Neural cell (in vitro differentiated cells): ENCODE measurements around the gene SDF2. TPM values are rescaled to one million over a fixed set of nuclear protein-coding genes. Genes with fewer than 3 reads are reported as not detected.
"Not testable (repeated sequence)": the region's sequence is repeated elsewhere in the genome, so short reads cannot be mapped to it uniquely, and the experiment has no call there.

Source experiments
- H2AFZ ChIP-seq: fragments of 200-600, 300-800 bp; sonication (generic), shearing (Covaris generic); 2 replicates; pipeline ENCODE4 v1.6.0; 2014; ENCODE audit warnings: low read depth, mild to moderate bottlenecking, antibody characterized with exemption, low read length, moderate library complexity
- H3F3A ChIP-seq: fragments of 200-600 bp; shearing (Covaris generic); 2 replicates; pipeline ENCODE4 v1.6.1; 2016; ENCODE audit warnings: mild to moderate bottlenecking, moderate library complexity, mixed read lengths, antibody characterized with exemption, low read length; ENCODE audit not compliant: insufficient read depth, poor library complexity, severe bottlenecking
- H3K27ac ChIP-seq: fragments of 200-600, 300-800 bp; sonication (generic), shearing (Covaris generic); 2 replicates; pipeline ENCODE4 v1.5.1; 2014; ENCODE audit warnings: mild to moderate bottlenecking, low read length, moderate library complexity
- H3K27me3 ChIP-seq: fragments of 300-800, 200-600 bp; sonication (generic), shearing (Covaris generic); 2 replicates; pipeline ENCODE4 v1.6.0; 2014; ENCODE audit warnings: mild to moderate bottlenecking, low read depth, low read length, moderate library complexity; ENCODE audit not compliant: insufficient read depth
- H3K36me3 ChIP-seq: fragments of 300-800, 200-600 bp; sonication (generic), shearing (Covaris generic); 2 replicates; pipeline ENCODE4 v1.5.1; 2014; ENCODE audit warnings: mild to moderate bottlenecking, antibody characterized with exemption, low read length, moderate library complexity; ENCODE audit not compliant: insufficient read depth
- H3K4me2 ChIP-seq: fragments of 300-800, 200-600 bp; sonication (generic), shearing (Covaris generic); 2 replicates; pipeline ENCODE4 v1.6.0; 2014; ENCODE audit warnings: mild to moderate bottlenecking, low read length
- H3K4me3 ChIP-seq: fragments of 300-800, 200-600 bp; sonication (generic), shearing (Covaris generic); 2 replicates; pipeline ENCODE4 v1.5.1; 2014; ENCODE audit warnings: mild to moderate bottlenecking, low read length, moderate library complexity
- H3K79me2 ChIP-seq: fragments of 200-600 bp; shearing (Covaris generic); replicated peaks from 2 replicates; pipeline ENCODE4 v1.6.0; 2014; ENCODE audit warnings: mild to moderate bottlenecking, low read length, moderate library complexity; ENCODE audit not compliant: insufficient read depth
- H3K9ac ChIP-seq: fragments of 300-800, 200-600 bp; sonication (generic), shearing (Covaris generic); 2 replicates; pipeline ENCODE4 v1.6.1; 2016; ENCODE audit warnings: mild to moderate bottlenecking, low read length, mixed read lengths
- H3K9me2 ChIP-seq: fragments of 200-600 bp; shearing (Covaris generic); 2 replicates; pipeline ENCODE4 v1.6.1; 2016; ENCODE audit warnings: mild to moderate bottlenecking, low read length, mixed read lengths; ENCODE audit not compliant: insufficient read depth
- H3K9me3 ChIP-seq: fragments of 200-600, 300-800 bp; sonication (generic), shearing (Covaris generic); 2 replicates; pipeline ENCODE4 v1.6.1; 2016; ENCODE audit warnings: mild to moderate bottlenecking, mixed run types, low read length, moderate library complexity, mixed read lengths
- H4K20me1 ChIP-seq: fragments of 200-600 bp; shearing (Covaris generic); 2 replicates; pipeline ENCODE4 v1.6.1; 2016; ENCODE audit warnings: mild to moderate bottlenecking, mixed run types; ENCODE audit not compliant: insufficient read depth
- CTCF ChIP-seq: fragments of 450-650 bp; IDR thresholded peaks from 2 replicates; pipeline ENCODE4 v1.5.1; 2014; ENCODE audit warnings: antibody characterized with exemption, mild to moderate bottlenecking, moderate library complexity; ENCODE audit not compliant: poor library complexity, severe bottlenecking
- EP300 ChIP-seq: fragments of 450-650 bp; conservative IDR thresholded peaks from 2 replicates; pipeline ENCODE4 v1.6.1; 2014; ENCODE audit warnings: antibody characterized with exemption, mild to moderate bottlenecking, moderate library complexity; ENCODE audit not compliant: poor library complexity, severe bottlenecking
- EZH2 ChIP-seq: fragments of 200-600, 300-800 bp; shearing (Covaris generic), sonication (generic); IDR thresholded peaks from 2 replicates; pipeline ENCODE4 v1.6.1; 2014; ENCODE audit warnings: antibody characterized with exemption, low read length, borderline replicate concordance, mild to moderate bottlenecking; ENCODE audit not compliant: insufficient read depth, poor library complexity, severe bottlenecking
- MXI1 ChIP-seq: fragments of 450-650 bp; conservative IDR thresholded peaks from 2 replicates; pipeline ENCODE4 v1.6.1; 2014; ENCODE audit warnings: antibody characterized with exemption, mild to moderate bottlenecking; ENCODE audit not compliant: poor library complexity, severe bottlenecking
- POLR2AphosphoS5 ChIP-seq: IDR thresholded peaks from 2 replicates; pipeline ENCODE4 v1.6.1; 2012
- RAD21 ChIP-seq: fragments of 450-650 bp; conservative IDR thresholded peaks from 2 replicates; pipeline ENCODE4 v1.6.1; 2014; ENCODE audit warnings: antibody characterized with exemption, mild to moderate bottlenecking, moderate library complexity
- REST ChIP-seq: IDR thresholded peaks from 2 replicates; pipeline ENCODE4 v1.6.1; 2012; ENCODE audit warnings: borderline replicate concordance
- SMC3 ChIP-seq: fragments of 450-650 bp; conservative IDR thresholded peaks from 2 replicates; pipeline ENCODE4 v1.6.1; 2014; ENCODE audit warnings: antibody characterized with exemption, mild to moderate bottlenecking, moderate library complexity; ENCODE audit not compliant: poor library complexity
- TAF1 ChIP-seq: IDR thresholded peaks from 2 replicates; pipeline ENCODE4 v1.6.1; 2012; ENCODE audit warnings: low read depth
- polyA plus RNA-seq: library from polyadenylated mRNA; depleted of rRNA; stranded (reverse); fragments of >200 nt; gene quantifications from 2 replicates; pipeline ENCODE4 v1.2.3, GENCODE V29; 2014

The SDF2 gene
- polyA plus RNA-seq, 1 donor from 2014 or later: 129 TPM

GRCh38 chr17:28662527-28662829, 772 bp upstream of the SDF2 start:
- Histone ChIP-seq H3K4me3 (peak overlapping the region; percentile 92), H4K20me1 (peaks cover 4% of the 10 kb centered on the region), H3K9me2 (no peaks in the 10 kb centered on the region), H2AFZ (peak overlapping the region; percentile 90), H3K4me2 (peak overlapping the region; percentile 90), H3K79me2 (peaks cover 65% of the 10 kb centered on the region), H3K36me3 (peaks cover 4% of the 10 kb centered on the region), H3F3A (no peaks in the 10 kb centered on the region), H3K27me3 (no peaks in the 10 kb centered on the region), H3K9me3 (no peaks in the 10 kb centered on the region), H3K9ac (peak overlapping the region; percentile 95), H3K27ac (peak overlapping the region; percentile 98)
- TF ChIP-seq EZH2 (no peak), TAF1 (no peak), CTCF (no peak), RAD21 (no peak), EP300 (no peak), POLR2AphosphoS5 (no peak), SMC3 (no peak), MXI1 (no peak), REST (no peak)

GRCh38 chr17:28659497-28659881, 2.2 kb downstream of the SDF2 start:
- H4K20me1 ChIP-seq, H3K9me2 ChIP-seq, H3K9ac ChIP-seq, H3K27me3 ChIP-seq, H3F3A ChIP-seq, H3K36me3 ChIP-seq, H3K4me2 ChIP-seq, H3K9me3 ChIP-seq, H2AFZ ChIP-seq, H3K4me3 ChIP-seq, H3K27ac ChIP-seq: not testable (repeated sequence)
- peaks cover 50% of the 10 kb centered on the region for H3K79me2 ChIP-seq

GRCh38 chr17:28658766-28659496, 2.8 kb downstream of the SDF2 start:
- H3K79me2 ChIP-seq: peaks cover 45% of the 10 kb centered on the region
- not testable (repeated sequence) for H3K27ac ChIP-seq, H3K9me3 ChIP-seq, H4K20me1 ChIP-seq, H3K9me2 ChIP-seq, H3K4me3 ChIP-seq, H3K4me2 ChIP-seq, H3K9ac ChIP-seq, H3K36me3 ChIP-seq, H3K27me3 ChIP-seq, H3F3A ChIP-seq, H2AFZ ChIP-seq

GRCh38 chr17:28658342-28658741, 3.4 kb downstream of the SDF2 start:
- H3F3A ChIP-seq, H3K4me2 ChIP-seq, H3K9me3 ChIP-seq, H3K27me3 ChIP-seq, H3K27ac ChIP-seq, H3K9ac ChIP-seq, H3K36me3 ChIP-seq, H3K9me2 ChIP-seq, H2AFZ ChIP-seq, H4K20me1 ChIP-seq, H3K4me3 ChIP-seq: not testable (repeated sequence)
- peaks cover 39% of the 10 kb centered on the region for H3K79me2 ChIP-seq
